GM10847 (cell line): ENCODE measurements around the gene BFAR.

Experiments used
- POLR2A ChIP-seq: IDR thresholded peaks from 2 replicates; pipeline ENCODE4 v1.6.1; 2011; ENCODE audit not compliant: insufficient read length; ENCODE audit errors: extremely low read depth

BFAR gene

GRCh38 chr16:14632693-14633569 is at the start of gene BFAR:
BFAR (plus strand) TSS chr16:14632951; CDS start chr16:14644347, 11,396 bp downstream.
- peak; percentile 98 for TF ChIP-seq POLR2A

- TF ChIP-seq POLR2A = no peak
Measured at GRCh38 chr16:14585287-14585686, 47.5 kb upstream of the BFAR start.

- TF ChIP-seq POLR2A = no peak
Measured at GRCh38 chr16:14586637-14587305, 46.0 kb upstream of the BFAR start.

GRCh38 chr16:14600164-14600563 is 32.6 kb upstream of the BFAR start:
- no peak for TF ChIP-seq POLR2A

- no peak for TF ChIP-seq POLR2A
Measured at GRCh38 chr16:14602443-14602963, 30.2 kb upstream of the BFAR start.

- TF ChIP-seq POLR2A = no peak
Measured at GRCh38 chr16:14606102-14606501, 26.6 kb upstream of the BFAR start.

GRCh38 chr16:14608111-14608566 is 24.6 kb upstream of the BFAR start:
- TF ChIP-seq POLR2A = no peak

- TF ChIP-seq POLR2A = no peak
Measured at GRCh38 chr16:14608604-14609003, 24.1 kb upstream of the BFAR start.

- TF ChIP-seq POLR2A = no peak
Measured at GRCh38 chr16:14609716-14610115, 23.0 kb upstream of the BFAR start.

GRCh38 chr16:14611660-14612059 is 21.1 kb upstream of the BFAR start:
- no peak for TF ChIP-seq POLR2A

- no peak for TF ChIP-seq POLR2A
Measured at GRCh38 chr16:14613991-14614390, 18.8 kb upstream of the BFAR start.

GRCh38 chr16:14616280-14616679 is 16.5 kb upstream of the BFAR start:
- TF ChIP-seq POLR2A = no peak

- TF ChIP-seq POLR2A = no peak
Measured at GRCh38 chr16:14618566-14618965, 14.2 kb upstream of the BFAR start.

GRCh38 chr16:14627078-14627477 is 5.7 kb upstream of the BFAR start:
- TF ChIP-seq POLR2A = no peak

- no peak for TF ChIP-seq POLR2A
Measured at GRCh38 chr16:14628806-14629611, 3.7 kb upstream of the BFAR start.
